SK-N-MC (cell line): ENCODE measurements around the gene RNASE2.

ENCODE experiments used
- FOXP2 ChIP-seq: optimal IDR thresholded peaks from 2 replicates; pipeline ENCODE3; 2011; ENCODE audit warnings: mild to moderate bottlenecking, moderate library complexity; ENCODE audit not compliant: insufficient read depth; ENCODE audit errors: extremely low read length, control extremely low read depth
- POLR2AphosphoS5 ChIP-seq: IDR thresholded peaks from 2 replicates; pipeline ENCODE4 v1.6.1; 2012; ENCODE audit warnings: mild to moderate bottlenecking, low read depth, low read length, borderline replicate concordance

DNA sequence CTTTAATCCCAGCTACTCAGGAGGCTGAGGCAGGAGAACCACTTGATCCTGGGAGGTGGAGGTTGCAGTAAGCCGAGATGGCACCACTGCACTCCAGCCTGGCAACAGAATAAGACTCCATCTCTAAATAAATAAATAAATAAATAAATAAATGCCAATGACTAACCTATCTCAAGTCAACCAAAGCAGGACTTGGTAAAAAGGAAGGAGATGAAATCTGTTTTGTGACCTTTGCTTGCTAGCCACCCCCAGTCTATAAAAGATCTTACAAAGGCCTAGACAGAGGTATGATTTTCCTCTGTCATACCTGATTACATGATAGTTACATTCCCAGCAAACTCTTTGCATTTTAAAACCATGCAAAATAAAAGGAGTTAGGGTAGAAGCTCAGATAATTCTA is 21.0 kb downstream of the RNASE2 start:
- no peak for TF ChIP-seq POLR2AphosphoS5
- no peak for TF ChIP-seq FOXP2
